HG02943 (cell line): Measurements from ENCODE around the gene ABCA4.

Experiments used
- ATAC-seq: cut with Tn5 transposase; IDR thresholded peaks from one replicate; pipeline ENCODE4 v1.9.1; 2021; ENCODE audit warnings: mild to moderate bottlenecking, low read depth, moderate library complexity; ENCODE audit not compliant: unreplicated experiment

Gene ABCA4

GRCh38 chr1:94084547-94084946 lies 36.4 kb downstream of the ABCA4 start:
- no peak for ATAC-seq

GRCh38 chr1:94084085-94084484 lies 36.9 kb downstream of the ABCA4 start:
- ATAC-seq, result no peak

GRCh38 chr1:94083681-94084080 lies 37.3 kb downstream of the ABCA4 start:
- ATAC-seq, result no peak

- ATAC-seq, result no peak
Observed at GRCh38 chr1:94081566-94082344, 39.2 kb downstream of the ABCA4 start.

- no peak for ATAC-seq
Observed at GRCh38 chr1:94079989-94080388, 41.0 kb downstream of the ABCA4 start.

- ATAC-seq, result no peak
Observed at GRCh38 chr1:94079080-94079940, 41.6 kb downstream of the ABCA4 start.

- no peak for ATAC-seq
Observed at GRCh38 chr1:94072840-94073522, 48.0 kb downstream of the ABCA4 start.

- ATAC-seq, result no peak
Observed at GRCh38 chr1:94071976-94072375, 49.0 kb downstream of the ABCA4 start.

GRCh38 chr1:94071391-94071790 lies 49.6 kb downstream of the ABCA4 start:
- no peak for ATAC-seq

- ATAC-seq, result no peak
Observed at GRCh38 chr1:94070865-94071264, 50.1 kb downstream of the ABCA4 start.

GRCh38 chr1:94069919-94070285 lies 51.0 kb downstream of the ABCA4 start:
- ATAC-seq, result no peak

GRCh38 chr1:94068999-94069918 lies 51.7 kb downstream of the ABCA4 start:
- ATAC-seq, result no peak

GRCh38 chr1:94068096-94068998 lies 52.6 kb downstream of the ABCA4 start:
- no peak for ATAC-seq

GRCh38 chr1:94067196-94067595 lies 53.8 kb downstream of the ABCA4 start:
- no peak for ATAC-seq

GRCh38 chr1:94063379-94063778 lies 57.6 kb downstream of the ABCA4 start:
- no peak for ATAC-seq

- ATAC-seq, result peak; percentile 82
Observed at GRCh38 chr1:94061513-94062443, 59.2 kb downstream of the ABCA4 start.

- no peak for ATAC-seq
Observed at GRCh38 chr1:94060720-94061119, 60.2 kb downstream of the ABCA4 start.

GRCh38 chr1:94058766-94059165 lies 62.2 kb downstream of the ABCA4 start:
- no peak for ATAC-seq
